HG02642 (cell line): ENCODE measurements around the gene SYNGAP1.

Experiments used
- ATAC-seq: cut with Tn5 transposase; IDR thresholded peaks from one replicate; pipeline ENCODE4 v1.9.1; 2021; ENCODE audit warnings: mild to moderate bottlenecking; ENCODE audit not compliant: unreplicated experiment, poor library complexity

Gene SYNGAP1

GRCh38 chr6:33434961-33435360 lies 15.1 kb downstream of the SYNGAP1 start:
- ATAC-seq, result no peak

GRCh38 chr6:33437666-33438065 lies 17.8 kb downstream of the SYNGAP1 start:
- no peak for ATAC-seq

GRCh38 chr6:33438978-33439594 lies 19.2 kb downstream of the SYNGAP1 start:
- no peak for ATAC-seq

- ATAC-seq, result no peak
Measured at GRCh38 chr6:33439956-33440648, 20.2 kb downstream of the SYNGAP1 start.

GRCh38 chr6:33440649-33441309 lies 20.9 kb downstream of the SYNGAP1 start:
- no peak for ATAC-seq

GRCh38 chr6:33441457-33441856 lies 21.6 kb downstream of the SYNGAP1 start:
- no peak for ATAC-seq

- no peak for ATAC-seq
Measured at GRCh38 chr6:33442283-33442682, 22.4 kb downstream of the SYNGAP1 start.

- no peak for ATAC-seq
Measured at GRCh38 chr6:33443025-33443424, 23.2 kb downstream of the SYNGAP1 start.

GRCh38 chr6:33443619-33444504 lies 24.0 kb downstream of the SYNGAP1 start:
- ATAC-seq, result no peak

- ATAC-seq, result no peak
Measured at GRCh38 chr6:33445119-33445603, 25.3 kb downstream of the SYNGAP1 start.

GRCh38 chr6:33446356-33446755 lies 26.5 kb downstream of the SYNGAP1 start:
- ATAC-seq, result no peak

- ATAC-seq, result no peak
Measured at GRCh38 chr6:33450434-33450833, 30.6 kb downstream of the SYNGAP1 start.

GRCh38 chr6:33451606-33452005 lies 31.7 kb downstream of the SYNGAP1 start:
- no peak for ATAC-seq

GRCh38 chr6:33452496-33452895 lies 32.6 kb downstream of the SYNGAP1 start:
- ATAC-seq, result no peak

GRCh38 chr6:33453393-33454008 lies 33.6 kb downstream of the SYNGAP1 start:
- ATAC-seq, result no peak

- ATAC-seq, result peak; percentile 97
Measured at GRCh38 chr6:33454009-33454946, 34.4 kb downstream of the SYNGAP1 start, which contains the start of gene ZBTB9. ZBTB9 (plus strand) TSS chr6:33454576; CDS start chr6:33455101, 525 bp downstream.

GRCh38 chr6:33455051-33455450 lies 35.2 kb downstream of the SYNGAP1 start:
- no peak for ATAC-seq

GRCh38 chr6:33456156-33456555 lies 36.3 kb downstream of the SYNGAP1 start:
- no peak for ATAC-seq

- ATAC-seq, result no peak
Measured at GRCh38 chr6:33458676-33459075, 38.8 kb downstream of the SYNGAP1 start.
